Activated CD4-positive, CD25-positive, alpha-beta regulatory T cell treated with anti-CD3 and anti-CD28 coated beads, Interleukin-2, amount 50 U/mL, for 16 hours (primary cell): ENCODE measurements around the gene SIRT7.

Source experiments
- DNase-seq: peaks from one replicate; pipeline ENCODE4 v3.0.0-alpha.2; 2020; ENCODE audit warnings: low read depth, low spot score

The SIRT7 gene

DNA sequence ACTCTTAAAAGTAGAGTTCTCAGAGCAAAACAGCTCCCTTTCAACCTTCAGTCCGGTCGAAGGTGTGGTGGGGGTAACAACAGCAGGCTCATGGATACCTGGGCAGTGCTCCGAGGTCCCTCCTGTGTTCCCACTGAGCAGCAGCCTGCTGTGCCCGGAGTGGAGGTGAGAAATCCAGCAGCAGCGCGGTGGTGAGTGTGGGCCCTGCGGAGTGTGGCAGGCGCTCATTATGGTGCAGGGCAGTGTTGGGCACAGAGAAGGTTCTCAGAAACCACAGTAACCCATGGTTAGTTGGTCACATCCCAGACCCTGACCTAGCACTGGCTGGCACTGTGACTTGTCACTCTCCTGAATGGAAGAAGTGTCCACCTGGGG is 52.6 kb downstream of the SIRT7 start:
- no peak for DNase-seq

DNA sequence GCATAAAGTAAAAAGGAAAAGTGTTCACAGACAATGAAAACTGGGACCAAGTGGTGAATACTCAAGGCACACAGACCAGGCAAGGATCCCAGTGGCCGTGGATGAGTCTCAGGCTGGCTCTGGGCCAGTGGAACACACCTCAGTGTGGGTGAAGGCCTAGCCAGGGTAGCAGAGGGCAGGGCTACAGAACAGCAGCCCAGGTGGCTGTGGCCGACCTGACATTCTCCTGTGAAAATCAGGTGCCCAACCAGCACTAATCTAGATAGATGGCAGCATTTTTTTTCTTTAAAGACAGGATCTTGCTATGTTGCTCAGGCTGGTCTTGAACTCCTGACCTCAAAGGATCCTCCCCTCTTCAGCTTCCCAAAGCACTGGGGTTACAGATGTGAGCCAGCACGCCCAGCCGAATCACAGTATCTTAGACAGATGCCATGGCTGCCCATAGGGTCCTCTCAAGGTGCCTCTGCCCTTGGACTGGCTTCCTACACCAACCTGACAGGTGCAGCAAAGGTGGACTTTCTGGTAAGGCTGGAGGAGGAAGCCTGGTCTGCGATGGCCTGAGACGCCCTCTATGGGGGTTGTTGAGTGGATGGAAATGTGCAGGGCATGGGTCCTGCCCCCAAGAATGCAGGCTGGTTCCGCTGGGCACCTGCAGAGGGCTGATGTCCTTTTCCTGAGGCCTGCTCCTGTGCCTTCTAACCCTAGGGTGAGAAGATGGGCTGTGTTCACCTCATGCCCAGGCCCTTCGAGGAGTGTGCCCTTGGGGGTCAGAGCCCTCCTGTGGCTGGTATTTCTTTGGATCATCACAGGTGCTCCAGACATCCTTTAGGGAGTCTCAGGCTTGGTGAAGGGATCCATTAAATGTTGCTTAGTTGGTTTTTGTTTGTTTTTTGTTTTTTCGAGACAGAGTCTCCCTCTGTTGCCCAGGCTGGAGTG is 53.9 kb downstream of the SIRT7 start:
- no peak for DNase-seq

DNA sequence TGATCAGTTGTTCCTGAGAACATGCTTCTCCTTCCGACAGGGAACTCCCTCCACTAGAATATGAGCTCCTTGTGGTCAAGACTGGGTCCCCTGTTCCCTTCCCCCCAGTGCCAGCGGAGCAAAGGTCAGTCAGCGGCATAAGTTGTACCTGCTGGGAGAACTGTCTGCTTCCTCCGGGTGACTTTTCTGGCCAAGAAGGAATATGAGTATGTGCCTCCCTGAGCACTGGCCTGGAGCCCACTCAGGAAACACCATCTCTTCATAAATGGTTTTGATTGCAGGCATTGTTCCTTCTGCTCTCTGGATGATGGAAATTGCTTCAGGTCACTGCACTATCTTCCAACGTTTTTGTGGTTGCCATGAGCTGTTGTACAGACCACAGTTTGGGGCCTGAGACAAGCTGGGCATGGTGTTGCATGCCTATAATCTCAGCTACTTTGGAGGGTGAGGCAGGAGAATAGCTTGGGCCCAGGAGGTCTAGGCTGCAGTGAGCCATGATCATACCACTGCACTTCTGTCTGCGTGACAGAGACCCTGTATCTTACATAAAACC is 54.8 kb downstream of the SIRT7 start:
- DNase-seq = no peak
